Right forelimb (tissue), 1 donor: ENCODE results near the gene MAGI1.

Source experiments
- DNase-seq: peaks from one replicate; pipeline ENCODE4 v3.0.0-alpha.2; 2018

The MAGI1 gene

GRCh38 chr3:65444447-65444815 is 594.3 kb downstream of the MAGI1 start:
- no peak for DNase-seq

DNA sequence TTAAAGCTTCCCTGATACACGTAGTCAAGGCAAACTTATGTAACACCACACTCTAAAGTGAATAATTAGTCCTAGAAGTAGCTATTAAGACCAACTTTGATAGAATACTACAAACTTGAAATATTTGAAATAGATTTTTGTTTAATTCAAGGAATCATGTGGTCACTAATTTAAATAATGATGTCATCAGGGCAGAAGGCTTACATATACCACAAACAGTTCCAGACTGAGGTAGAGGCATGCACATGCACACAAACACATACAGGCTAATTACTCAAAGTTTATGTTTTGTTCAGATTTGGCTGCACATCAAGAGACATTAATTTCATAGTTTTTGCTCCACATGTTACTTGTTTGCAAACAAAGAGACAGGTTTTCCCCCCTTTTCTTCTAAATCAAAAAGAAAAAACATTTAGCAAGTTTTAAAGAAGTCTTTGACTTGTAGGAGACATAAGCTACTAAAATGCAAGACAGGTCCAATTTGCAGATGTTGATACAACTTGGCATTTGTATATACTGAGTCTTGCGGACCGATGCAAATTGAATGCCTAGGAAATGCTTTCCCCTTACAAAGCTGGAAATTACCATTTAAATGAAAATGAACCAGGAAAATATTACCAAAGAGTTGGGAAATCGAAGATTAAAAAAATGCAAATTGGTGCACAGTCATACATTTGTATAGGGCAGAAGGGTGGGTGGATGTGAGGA is 594.8 kb downstream of the MAGI1 start:
- DNase-seq = no peak

DNA sequence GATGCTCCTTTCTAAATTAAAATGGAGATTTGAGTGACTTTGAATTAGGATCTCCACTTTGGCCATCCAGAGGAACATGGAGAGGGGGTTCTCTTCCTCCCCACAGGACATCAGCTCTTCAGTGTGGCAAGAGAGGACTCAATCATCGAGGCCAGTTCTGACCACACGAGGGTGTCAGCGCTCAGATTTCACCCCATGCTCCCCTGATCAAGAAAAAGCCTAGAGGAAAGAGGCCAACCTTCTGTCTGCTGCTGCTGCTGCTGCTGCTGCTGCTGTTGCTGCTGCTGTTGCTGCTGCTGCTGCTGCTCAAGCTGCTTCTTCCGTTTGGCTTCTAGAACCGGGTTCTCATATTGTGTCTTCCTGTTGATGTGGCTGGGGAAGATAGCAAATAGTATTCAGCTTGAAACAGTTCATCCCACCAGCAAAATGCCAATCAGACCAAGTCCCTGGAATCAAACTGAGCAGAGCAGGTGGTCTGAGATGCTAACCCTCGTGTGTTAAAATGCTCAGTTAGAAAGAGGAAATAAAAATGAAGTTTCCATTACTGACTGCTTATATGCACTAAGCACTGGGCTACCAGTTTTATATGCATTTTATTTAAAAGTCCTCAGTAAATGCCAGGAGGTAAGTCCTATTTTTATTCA is 599.0 kb downstream of the MAGI1 start:
- DNase-seq = peak; percentile 81

DNA sequence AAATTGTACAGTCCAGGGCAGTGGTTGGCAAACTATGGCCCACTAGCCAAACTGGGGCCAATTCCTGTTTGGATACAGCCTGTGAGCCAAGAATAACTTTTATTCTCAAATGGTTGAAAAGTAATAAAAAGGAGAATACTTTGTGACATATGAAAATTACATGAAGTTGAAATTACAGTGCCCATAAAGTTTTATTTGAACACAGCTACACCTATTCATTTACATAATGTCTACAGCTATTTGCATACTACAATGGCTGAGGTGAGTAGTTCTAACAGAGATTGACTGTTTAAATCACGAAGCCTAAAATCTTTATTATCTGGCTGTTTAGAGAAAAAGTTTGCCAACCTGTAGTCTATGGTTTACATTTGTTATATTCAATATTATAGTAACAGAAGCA is 600.1 kb downstream of the MAGI1 start:
- DNase-seq = no peak

- DNase-seq = no peak
These were observed 600.6 kb downstream of the MAGI1 start for GRCh38 chr3:65438096-65438495.

DNA sequence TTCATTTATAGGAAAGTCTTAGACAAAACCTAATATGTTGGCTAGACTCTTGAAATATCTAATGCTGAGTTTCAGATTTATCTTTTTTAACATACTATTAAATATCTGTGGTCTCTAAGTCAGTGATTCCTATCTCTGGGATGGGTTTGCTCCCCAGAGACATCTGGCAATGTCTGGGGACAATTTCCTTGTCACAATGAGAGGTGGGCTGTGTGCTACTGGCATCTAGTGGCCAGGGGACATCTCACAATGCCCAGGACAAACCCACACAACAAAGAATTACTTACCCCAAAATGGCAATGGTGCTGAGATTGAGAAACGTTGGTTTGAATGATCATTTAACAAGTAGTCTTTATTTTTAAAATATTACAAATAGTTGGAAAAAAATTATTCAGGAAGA is 602.1 kb downstream of the MAGI1 start:
- no peak for DNase-seq

DNA sequence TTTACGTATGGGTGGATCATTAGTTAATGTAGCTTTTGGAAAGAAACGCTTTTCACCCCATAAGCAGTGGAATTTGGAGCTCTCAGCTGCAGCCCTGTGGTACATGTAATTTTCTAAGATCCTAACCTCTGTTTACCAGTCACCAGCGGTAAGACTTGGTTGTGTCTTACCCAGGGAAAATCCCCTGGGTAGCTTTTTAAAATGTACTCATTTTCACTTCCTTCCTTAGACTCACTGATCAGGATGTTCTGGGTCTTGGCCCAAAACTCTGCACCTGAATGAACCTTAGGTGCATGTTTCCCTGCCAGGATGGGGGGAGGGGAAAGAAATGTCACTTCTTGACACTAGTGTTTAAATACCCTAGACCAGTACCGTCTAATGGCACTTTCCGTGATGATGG is 605.2 kb downstream of the MAGI1 start:
- no peak for DNase-seq

- DNase-seq = no peak
These were observed 606.2 kb downstream of the MAGI1 start for GRCh38 chr3:65432388-65433003.

DNA sequence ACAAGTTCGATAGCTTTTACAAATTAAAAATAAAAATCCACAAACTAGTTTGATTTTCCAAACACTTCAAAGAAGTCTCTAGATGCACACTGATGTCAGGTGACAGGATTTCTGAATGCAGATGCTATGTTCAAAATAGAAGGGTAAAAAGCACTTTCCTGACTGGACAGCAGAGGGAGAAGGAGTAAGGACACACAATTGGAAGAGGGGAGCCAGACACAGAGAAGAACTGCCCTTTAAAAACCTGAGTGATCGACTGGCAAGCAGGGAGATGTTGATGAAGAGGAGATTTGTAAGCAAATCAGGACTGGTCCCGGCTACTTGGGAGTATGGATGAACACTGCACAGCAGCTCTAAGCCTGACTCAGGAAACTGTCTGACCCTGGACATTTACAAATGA is 612.8 kb downstream of the MAGI1 start:
- no peak for DNase-seq

DNA sequence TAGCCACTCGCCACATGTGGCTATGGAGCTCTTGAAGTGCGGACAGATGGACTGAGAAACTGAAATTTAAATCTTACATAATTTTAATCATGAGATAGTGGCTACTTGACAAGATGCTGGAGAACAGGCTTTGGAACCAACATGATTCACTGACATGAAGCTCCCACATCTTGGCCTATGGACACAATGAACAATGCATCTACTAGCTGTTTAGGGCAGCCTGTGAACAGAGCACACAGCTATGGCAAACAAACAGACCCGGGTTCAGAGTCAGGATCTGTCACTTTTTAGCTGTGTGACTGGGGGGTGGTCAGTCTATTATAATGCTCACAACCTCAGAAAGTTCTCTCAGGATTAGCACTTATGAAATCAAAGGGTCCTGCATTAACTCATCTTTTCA is 616.6 kb downstream of the MAGI1 start:
- no peak for DNase-seq

DNA sequence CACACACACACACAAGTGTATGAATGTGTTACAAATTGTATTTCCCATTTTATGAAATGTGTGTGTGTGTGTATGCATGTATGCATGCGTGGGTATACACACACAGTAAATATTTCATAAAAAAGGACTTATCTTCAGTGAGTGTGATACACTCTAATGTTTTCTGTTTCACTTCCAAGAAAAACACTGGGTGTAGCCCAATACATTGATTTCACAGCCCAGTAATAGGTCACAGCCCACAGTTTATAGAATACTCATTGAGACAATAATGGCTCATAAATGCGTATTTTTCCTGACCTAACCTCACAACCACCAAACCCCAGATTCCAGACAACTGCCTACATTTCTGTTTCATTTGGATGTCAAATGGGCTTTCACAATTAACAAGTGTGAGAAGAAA is 619.5 kb downstream of the MAGI1 start:
- DNase-seq = no peak

GRCh38 chr3:65413891-65414290 is 624.8 kb downstream of the MAGI1 start:
- DNase-seq = no peak

DNA sequence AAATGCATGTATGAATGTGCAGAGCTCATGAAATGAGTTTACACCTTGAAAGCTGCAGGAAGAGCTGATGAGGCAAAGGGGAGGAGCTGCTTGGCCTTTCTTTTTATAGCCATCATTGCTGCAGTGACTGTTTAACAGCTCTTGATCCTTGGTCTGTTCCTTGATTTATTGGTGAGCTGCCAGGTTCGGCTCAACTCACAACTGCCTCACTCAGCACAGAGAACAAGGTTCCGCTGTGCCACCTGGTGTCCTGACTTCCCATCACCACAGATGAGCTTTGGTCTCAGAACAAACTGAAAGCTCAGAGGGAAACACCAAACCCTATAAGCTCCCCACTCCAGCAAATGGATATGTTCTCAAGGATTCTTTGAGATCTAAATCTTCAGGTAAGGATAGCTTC is 626.1 kb downstream of the MAGI1 start:
- DNase-seq = no peak

- no peak for DNase-seq
These were observed 627.4 kb downstream of the MAGI1 start for GRCh38 chr3:65411367-65411766.

- no peak for DNase-seq
These were observed 629.5 kb downstream of the MAGI1 start for GRCh38 chr3:65409176-65409569.

DNA sequence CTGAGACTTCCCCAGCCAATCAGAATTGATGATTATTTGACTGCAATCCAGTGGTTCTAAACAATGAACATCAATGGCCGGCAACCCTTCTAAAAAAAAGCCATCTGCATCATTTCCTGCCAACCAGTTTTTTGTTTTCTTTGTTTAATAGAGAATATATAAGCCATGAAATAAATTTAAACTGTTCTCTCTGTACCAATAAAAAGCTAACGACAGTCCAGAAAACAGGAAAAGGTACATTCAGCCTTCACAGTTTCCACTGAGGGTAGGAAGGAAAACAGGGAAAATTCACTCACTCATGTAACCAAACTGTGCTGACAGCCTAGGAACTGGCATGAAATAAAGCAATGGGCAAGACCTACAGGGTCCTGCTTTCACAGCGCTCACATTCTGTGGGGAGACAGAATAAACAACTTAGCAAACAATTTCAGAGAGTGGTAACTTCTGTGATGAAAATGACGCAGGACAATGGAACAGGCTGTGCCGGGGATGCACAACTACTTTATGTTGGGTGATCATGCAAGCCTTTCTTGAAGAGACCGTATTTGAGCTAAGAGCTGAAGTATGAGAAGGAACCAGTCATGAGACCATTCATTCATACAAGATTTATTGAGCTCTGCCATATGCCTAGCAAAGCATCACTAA is 630.1 kb downstream of the MAGI1 start:
- no peak for DNase-seq

DNA sequence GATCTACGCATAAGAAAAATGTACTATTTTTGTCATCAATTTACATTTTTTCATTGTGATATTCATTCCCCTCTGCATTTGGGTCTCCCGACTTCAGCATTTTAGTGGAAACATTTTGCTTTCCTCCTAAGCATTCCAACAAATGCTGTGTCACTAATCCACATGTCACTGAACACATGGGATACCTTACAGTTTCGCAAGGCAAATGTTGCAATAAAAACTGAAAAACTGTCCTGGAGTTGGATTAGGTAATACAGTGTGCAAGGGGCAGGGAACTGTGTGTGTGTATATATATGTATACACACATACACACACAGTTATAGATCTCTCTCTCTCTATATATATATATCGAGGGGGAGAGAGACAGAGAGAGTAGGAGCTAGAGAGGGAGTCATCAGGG is 632.2 kb downstream of the MAGI1 start:
- DNase-seq = no peak

- DNase-seq = no peak
These were observed 636.1 kb downstream of the MAGI1 start for GRCh38 chr3:65402597-65402996.

DNA sequence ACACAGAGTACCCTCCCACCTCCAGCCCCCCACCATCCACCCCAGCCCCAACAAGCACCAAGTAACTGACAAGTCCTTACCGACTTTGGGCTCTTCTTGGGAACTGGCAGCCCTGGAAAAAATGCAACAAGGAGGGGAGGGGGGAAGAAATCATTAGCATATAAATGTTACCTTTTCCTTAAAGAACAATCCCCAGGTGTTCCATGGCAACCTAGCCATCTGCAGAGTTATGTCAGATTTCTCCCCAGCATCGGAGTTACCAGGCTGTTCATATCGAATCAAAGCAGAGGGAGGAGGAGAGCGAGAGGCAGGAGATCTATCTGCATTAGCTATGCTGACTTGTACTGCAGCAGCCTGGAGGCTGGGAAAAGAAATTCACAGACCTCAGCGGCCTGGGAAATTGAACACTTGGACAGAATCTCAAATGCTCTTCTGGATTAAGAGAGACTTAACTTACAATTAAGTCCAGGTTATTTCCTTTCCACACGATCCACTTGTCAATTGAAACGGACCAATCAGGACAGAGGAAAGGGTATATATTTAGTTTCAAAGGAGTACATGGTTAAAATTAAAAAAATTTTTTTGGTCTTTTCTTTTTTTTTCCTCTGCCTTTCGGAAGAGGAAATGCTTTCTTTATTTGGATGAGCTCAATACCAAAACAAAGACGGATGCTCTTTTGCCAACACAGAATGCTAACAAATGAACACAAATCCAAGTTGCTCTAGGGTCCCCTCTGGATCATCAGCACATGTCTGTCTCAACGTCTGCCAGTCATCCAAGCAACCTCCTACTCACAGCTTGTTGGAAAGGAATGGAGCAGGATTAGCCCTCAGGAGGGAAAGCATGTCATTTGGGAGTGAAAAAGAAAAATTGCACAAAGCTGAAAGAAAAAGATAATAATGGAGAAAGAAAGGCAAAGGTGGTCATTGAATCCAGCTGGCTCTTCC is 637.1 kb downstream of the MAGI1 start:
- no peak for DNase-seq

- DNase-seq = no peak
These were observed 637.8 kb downstream of the MAGI1 start for GRCh38 chr3:65400899-65401298.

- no peak for DNase-seq
These were observed 639.8 kb downstream of the MAGI1 start for GRCh38 chr3:65398953-65399352.

- no peak for DNase-seq
These were observed 642.6 kb downstream of the MAGI1 start for GRCh38 chr3:65396078-65396477.

DNA sequence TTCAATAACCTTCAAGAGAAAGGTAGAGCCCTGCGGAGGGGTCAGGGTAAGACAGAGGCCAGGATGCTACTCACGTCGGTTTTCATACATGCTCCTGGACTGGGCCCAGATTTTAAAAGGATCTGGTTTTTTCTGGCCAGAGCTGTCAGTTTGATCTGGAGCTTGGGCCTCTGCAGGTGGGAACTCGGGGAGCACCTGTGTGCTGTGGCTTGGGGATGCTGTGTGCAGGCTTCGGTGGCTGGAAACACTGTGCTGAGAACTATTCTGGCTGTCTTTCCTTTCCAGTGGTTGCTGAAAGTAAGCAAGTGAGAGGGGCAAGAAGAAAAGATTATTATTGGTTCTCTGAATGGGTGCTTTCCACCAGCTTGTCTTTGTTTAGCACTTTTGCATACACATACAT is 647.6 kb downstream of the MAGI1 start:
- no peak for DNase-seq
